Measurements from ENCODE around the gene ADRM1.

The ADRM1 gene

GRCh38 chr20:62356589-62357186 lies 53.9 kb downstream of the ADRM1 start:
- DNase-seq = no peak

GRCh38 chr20:62357187-62357667 lies 54.4 kb downstream of the ADRM1 start:
- no peak for DNase-seq

- no peak for DNase-seq
Observed at GRCh38 chr20:62357681-62358080, 54.9 kb downstream of the ADRM1 start.
